Left lung (tissue), 10 donors: ENCODE results near the gene PLEKHF1. TPM values are rescaled to one million over a fixed set of nuclear protein-coding genes. Genes with fewer than 3 reads are reported as not detected.

Experiments used
- ATAC-seq: fragments of 200-7000 bp; cut with Tn5 transposase; one replicate; pipeline ENCODE4 v1.9.1; 2020; ENCODE audit warnings: moderate library complexity
- DNase-seq, 4 donors: peaks; one replicate each; pipeline ENCODE4 v3.0.0-alpha.2; 2013 to 2020
- H3K27ac ChIP-seq, 2 donors: fragments of 200-600 bp; sonication (generic) in 1 of 2; one replicate each; pipeline versions ENCODE4 v1.5.0 to v1.8.0; 2020 to 2021
- H3K27me3 ChIP-seq, 2 donors: fragments of 200-600 bp; sonication (generic) in 1 of 2; one replicate each; pipeline versions ENCODE4 v1.5.0 to v1.8.0; 2020 to 2021
- H3K36me3 ChIP-seq, 2 donors: fragments of 200-600 bp; sonication (generic) in 1 of 2; one replicate each; pipeline versions ENCODE4 v1.5.0 to v1.8.0; 2020 to 2021
- H3K4me1 ChIP-seq, 2 donors: fragments of 200-600 bp; one replicate each; pipeline ENCODE4 v1.8.0; 2021
- H3K4me3 ChIP-seq, 2 donors: fragments of 200-600 bp; sonication (generic) in 1 of 2; one replicate each; pipeline versions ENCODE4 v1.5.0 to v1.8.0; 2020 to 2021; ENCODE audit warnings: mild to moderate bottlenecking in 1 of 2
- H3K9me3 ChIP-seq, 2 donors: fragments of 200-600 bp; sonication (generic) in 1 of 2; one replicate each; pipeline versions ENCODE4 v1.5.0 to v1.8.0; 2020 to 2021
- intact Hi-C, 2 donors: fragments of 100-400 bp; cut with DNase I; formaldehyde crosslinking; loops; one replicate each; pipeline versions ENCODE4 v1.11.2 to v1.14.2; 2022
- polyA plus RNA-seq, 6 donors: library from polyadenylated mRNA; unstranded; fragments of 120-200 nt; gene quantifications; one replicate each; pipeline ENCODE4 v1.2.1, GENCODE V29; 2013; ENCODE audit not compliant: insufficient read length in 6 of 6
- total RNA-seq, 2 donors: library from RNA; stranded (reverse); fragmentation: NEBNext Ultra II Directional; extraction: Animal tissue kit (Norgen Biotek cat#: 25700); gene quantifications; one replicate each; pipeline ENCODE4 v1.2.1, GENCODE V29; 2021
- TF ChIP-seq, protein P1 (sequence below), 2 donors: fragments of 200-600 bp; sonication (generic) in 1 of 2; IDR thresholded peaks; one replicate each; pipeline versions ENCODE4 v1.5.0 to v1.8.0; 2021; ENCODE audit warnings: antibody characterized with exemption in 2 of 2
- donor health status: DM: no; HTN: yes; CAD: no.
- donor health status: DM: no; HTN: no; CAD: no.

PLEKHF1 gene
- total and polyA plus RNA-seq, 8 donors = 1.00 to 8.5 (median 1.2) TPM

DNA sequence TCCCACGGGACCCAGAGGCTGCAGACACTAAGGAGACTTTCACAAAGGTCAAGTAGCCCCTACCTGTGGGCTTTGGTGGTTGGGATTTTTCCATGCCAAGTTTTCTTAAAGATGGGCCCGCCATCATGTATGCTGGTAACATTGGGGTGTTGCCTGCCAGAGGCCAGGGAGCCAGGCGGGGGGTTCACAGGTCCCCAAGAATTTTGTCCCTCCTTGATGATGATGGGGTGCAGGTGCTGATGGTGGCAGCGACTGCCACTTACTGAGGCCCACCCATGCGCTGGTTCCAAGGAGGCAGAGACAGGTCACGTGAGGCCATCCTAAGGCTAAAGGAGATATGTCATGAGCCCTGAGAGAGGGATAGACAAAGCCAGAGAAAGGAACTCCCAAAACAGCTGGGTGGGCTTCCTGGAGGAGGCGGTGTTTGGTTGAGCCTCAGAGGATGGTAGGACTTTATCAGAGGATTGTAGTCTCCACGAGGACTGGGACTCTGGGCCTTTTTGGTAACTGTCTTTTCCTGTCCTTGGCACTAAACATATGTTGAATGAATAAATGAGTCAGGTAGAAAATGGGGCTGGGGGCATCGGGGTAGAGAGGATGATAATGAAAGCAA lies 14.4 kb downstream of the PLEKHF1 start:
- Histone ChIP-seq H3K27ac (peak overlapping the region in 1 of 2 donors; percentile 48), H3K9me3 (no peaks in the 10 kb centered on the region), H3K4me1 (peaks cover 26 to 59% of the 10 kb centered on the region in 2 donors), H3K27me3 (no peaks in the 10 kb centered on the region), H3K4me3 (no peak overlapping the region), H3K36me3 (peaks cover 0 to 25% of the 10 kb centered on the region in 2 donors)
- no peak for ATAC-seq
- intact Hi-C loops = no loop called here
- TF ChIP-seq, protein P1, sequence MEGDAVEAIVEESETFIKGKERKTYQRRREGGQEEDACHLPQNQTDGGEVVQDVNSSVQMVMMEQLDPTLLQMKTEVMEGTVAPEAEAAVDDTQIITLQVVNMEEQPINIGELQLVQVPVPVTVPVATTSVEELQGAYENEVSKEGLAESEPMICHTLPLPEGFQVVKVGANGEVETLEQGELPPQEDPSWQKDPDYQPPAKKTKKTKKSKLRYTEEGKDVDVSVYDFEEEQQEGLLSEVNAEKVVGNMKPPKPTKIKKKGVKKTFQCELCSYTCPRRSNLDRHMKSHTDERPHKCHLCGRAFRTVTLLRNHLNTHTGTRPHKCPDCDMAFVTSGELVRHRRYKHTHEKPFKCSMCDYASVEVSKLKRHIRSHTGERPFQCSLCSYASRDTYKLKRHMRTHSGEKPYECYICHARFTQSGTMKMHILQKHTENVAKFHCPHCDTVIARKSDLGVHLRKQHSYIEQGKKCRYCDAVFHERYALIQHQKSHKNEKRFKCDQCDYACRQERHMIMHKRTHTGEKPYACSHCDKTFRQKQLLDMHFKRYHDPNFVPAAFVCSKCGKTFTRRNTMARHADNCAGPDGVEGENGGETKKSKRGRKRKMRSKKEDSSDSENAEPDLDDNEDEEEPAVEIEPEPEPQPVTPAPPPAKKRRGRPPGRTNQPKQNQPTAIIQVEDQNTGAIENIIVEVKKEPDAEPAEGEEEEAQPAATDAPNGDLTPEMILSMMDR (IDR thresholded peaks at IDR 0.05) = no peak
- peak in 1 of 4 donors; percentile 49 for DNase-seq

DNA sequence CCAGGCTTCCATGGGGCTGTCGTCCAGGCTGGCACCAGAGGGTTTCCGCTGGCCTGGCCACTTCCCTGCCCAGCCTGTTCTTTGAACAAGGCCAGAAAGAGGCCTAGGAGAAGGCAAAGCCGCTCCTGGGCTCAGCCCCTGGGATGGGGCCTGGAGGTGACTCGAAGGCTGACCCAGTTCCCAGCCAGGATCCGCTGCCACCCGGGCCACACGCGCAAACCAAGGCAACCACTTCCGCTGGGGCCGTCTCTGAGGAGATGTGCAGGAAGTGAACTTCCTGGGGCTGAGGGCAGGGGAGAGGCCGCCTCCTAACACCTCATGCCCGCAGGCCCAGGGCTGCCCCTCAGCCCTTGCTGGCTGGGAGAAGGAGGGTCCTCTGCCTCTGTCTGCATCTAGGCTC lies 15.2 kb downstream of the PLEKHF1 start:
- Histone ChIP-seq H3K9me3 (no peaks in the 10 kb centered on the region), H3K4me1 (peaks cover 26 to 53% of the 10 kb centered on the region in 2 donors), H3K27ac (peak overlapping the region in 1 of 2 donors; percentile 48), H3K36me3 (peaks cover 0 to 18% of the 10 kb centered on the region in 2 donors), H3K4me3 (no peak overlapping the region), H3K27me3 (no peaks in the 10 kb centered on the region)
- TF ChIP-seq, protein P1 (IDR thresholded peaks at IDR 0.05) = no peak
- DNase-seq (peak in 2 of 4 donors; percentile 73 to 92), ATAC-seq (no peak)
- intact Hi-C loops = no loop called here

DNA sequence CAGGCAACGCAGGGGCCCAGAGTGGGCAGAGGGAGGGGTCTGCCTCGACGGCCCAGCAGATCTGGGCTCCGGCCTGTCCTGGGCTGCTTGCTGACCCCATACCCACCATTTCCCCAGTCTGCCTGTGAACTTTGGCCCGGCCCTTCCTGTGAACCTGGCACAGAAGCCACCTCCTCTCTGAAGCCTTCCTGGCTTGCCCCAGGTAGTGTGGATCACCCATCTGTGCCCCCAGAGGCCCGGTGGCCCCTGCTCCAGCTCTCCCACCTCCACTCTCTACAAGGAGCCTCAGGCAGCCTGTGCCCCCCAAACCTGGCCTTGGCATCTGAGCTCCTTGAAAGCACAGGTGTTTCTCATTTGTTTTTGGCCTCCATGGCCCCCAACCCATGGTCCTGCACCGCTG lies 15.7 kb downstream of the PLEKHF1 start:
- DNase-seq = no peak
- Histone ChIP-seq H3K4me3 (no peak overlapping the region), H3K27ac (peak overlapping the region in 1 of 2 donors; percentile 48), H3K4me1 (peaks cover 26 to 50% of the 10 kb centered on the region in 2 donors), H3K27me3 (no peaks in the 10 kb centered on the region), H3K36me3 (peaks cover 0 to 13% of the 10 kb centered on the region in 2 donors), H3K9me3 (no peaks in the 10 kb centered on the region)
- TF ChIP-seq, protein P1 (IDR thresholded peaks at IDR 0.05) = no peak
- no peak for ATAC-seq
- intact Hi-C loops = no loop called here

DNA sequence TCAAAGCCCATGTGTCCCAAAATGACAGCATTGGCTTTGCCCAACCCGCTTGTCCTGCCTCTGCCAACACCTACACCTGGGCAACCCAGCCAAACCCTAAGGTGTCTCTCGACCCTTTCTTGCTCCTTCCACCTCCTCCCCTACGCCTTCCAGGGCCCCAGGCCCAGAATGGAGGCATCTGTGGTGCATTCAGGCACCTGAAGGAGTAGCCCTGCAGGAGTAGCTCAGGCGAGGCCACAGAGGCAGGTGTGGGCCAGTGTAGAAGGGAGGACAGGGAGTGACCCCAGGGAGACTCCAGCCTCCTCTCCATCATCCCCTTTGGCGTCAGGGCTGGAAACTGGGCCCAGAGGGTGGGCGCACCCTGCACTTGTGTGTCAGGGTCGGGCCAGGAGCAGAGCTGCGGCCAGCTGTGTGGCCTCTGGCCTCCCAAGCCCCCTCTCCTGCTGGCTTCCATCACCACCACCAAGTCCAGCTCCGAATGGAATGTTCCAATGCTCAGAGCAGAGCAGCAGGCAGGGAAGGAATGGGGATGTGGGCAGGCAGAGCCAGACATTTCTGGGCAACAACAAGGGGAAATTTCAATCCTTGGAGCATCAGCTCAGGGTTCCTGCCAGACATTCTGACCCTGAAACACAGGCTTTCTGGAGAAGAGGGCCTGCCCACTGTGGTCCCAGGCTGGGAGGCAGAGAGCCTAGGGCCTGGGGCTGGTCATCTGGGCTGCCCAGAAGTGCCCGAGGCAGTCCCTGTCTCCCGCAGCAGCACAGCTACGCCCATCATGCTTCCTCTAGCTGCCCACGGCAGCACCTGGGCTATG lies 16.4 kb downstream of the PLEKHF1 start:
- H3K27ac ChIP-seq = no peak overlapping the region
- H3K4me1 ChIP-seq = peaks cover 26 to 44% of the 10 kb centered on the region in 2 donors
- H3K36me3 ChIP-seq = peaks cover 0 to 10% of the 10 kb centered on the region in 2 donors
- H3K27me3 ChIP-seq = no peaks in the 10 kb centered on the region
- TF ChIP-seq, protein P1 (IDR thresholded peaks at IDR 0.05) = no peak
- ATAC-seq = peak; percentile 3
- DNase-seq = peak in 1 of 4 donors; percentile 54
- intact Hi-C loops = no loop called here
- no peak overlapping the region for H3K4me3 ChIP-seq
- no peaks in the 10 kb centered on the region for H3K9me3 ChIP-seq

DNA sequence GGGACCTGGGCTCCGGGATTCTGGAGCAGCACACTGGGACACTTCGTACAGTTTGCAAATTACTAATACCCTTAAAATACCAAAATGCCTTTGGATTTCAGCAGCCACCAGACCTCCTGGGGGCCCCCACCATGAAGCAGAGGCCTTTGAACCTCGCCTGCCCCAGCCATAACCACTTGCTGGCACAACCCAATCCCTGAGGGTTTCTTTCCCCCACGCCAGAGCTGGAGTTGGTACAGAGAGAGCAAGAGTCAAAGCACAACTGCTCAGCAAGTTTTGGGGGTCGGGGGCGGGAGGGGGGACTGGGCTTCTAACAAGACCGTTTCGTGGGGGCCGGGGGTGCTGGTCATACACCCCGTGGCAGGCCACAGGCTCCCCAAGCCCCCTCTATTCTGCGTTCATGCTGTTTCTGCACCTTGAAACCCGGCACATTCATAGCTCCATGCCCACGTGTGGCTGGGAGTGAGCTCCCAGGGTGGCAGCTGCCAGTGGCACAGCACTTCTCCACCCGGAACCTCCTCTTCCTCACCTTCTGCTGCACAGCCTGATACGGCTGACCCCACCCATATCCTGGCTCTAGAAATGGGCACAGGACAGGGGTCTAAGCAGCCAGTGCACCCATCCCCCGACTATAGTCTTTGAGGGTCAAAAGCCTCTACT lies 17.1 kb downstream of the PLEKHF1 start:
- Histone ChIP-seq H3K4me1 (peaks cover 21 to 37% of the 10 kb centered on the region in 2 donors), H3K27me3 (no peaks in the 10 kb centered on the region), H3K36me3 (peaks cover 0 to 2% of the 10 kb centered on the region in 2 donors), H3K27ac (no peak overlapping the region), H3K4me3 (no peak overlapping the region), H3K9me3 (no peaks in the 10 kb centered on the region)
- peak in 1 of 4 donors; percentile 40 for DNase-seq
- TF ChIP-seq, protein P1 (IDR thresholded peaks at IDR 0.05) = no peak
- intact Hi-C loops = no loop called here
- no peak for ATAC-seq
